Measurements from ENCODE around the gene STAMBPL1.

DNA sequence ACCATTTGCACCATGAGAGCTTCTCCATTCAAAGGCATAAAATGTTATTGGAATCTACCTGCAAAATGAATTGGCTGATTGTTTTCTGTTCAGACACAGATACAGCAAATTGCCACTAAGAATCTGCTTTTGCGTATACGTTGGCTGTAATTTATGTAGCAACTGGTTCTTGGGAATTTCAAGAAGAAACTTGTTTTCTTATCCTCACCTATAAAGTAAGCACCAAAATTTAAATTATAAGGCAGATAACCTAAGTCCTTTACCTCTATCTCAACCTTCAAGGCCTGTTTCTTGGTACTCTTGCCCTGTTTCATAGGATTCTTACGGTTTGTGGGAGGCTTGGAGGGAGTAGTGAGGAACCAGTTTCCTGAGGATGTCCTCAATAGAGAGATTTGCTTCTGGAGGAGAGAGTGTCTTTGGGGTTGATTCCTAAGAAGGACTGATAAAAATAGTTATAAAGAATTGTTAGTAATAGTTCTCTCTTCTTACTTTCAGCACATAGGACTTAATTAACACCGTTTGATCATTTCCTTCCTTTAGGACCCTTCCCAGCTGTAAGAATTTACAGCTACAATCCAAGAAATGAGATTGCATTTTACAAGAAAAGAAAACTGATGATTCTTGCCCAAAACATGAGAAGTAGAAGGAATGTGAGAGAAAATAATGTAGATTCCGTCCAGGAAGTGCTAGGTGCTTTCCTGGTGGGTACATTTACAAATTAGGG is 2.0 kb downstream of the STAMBPL1 start:
- TF ChIP-seq, protein P1, sequence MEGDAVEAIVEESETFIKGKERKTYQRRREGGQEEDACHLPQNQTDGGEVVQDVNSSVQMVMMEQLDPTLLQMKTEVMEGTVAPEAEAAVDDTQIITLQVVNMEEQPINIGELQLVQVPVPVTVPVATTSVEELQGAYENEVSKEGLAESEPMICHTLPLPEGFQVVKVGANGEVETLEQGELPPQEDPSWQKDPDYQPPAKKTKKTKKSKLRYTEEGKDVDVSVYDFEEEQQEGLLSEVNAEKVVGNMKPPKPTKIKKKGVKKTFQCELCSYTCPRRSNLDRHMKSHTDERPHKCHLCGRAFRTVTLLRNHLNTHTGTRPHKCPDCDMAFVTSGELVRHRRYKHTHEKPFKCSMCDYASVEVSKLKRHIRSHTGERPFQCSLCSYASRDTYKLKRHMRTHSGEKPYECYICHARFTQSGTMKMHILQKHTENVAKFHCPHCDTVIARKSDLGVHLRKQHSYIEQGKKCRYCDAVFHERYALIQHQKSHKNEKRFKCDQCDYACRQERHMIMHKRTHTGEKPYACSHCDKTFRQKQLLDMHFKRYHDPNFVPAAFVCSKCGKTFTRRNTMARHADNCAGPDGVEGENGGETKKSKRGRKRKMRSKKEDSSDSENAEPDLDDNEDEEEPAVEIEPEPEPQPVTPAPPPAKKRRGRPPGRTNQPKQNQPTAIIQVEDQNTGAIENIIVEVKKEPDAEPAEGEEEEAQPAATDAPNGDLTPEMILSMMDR (conservative IDR thresholded peaks at IDR 0.05 in 1 of 2, IDR thresholded peaks at IDR 0.05 in 1 of 2; ENCODE audit: low read depth in 1 of 2, low read length in 2 of 2), result no peak
- TF ChIP-seq EZH2 (IDR thresholded peaks at IDR 0.05; ENCODE audit: low read length, missing control alignments), result no peak
